UCSD-AML1 (cell line): ENCODE data around the gene CDC6.

Experiments used
- DNase-seq: peaks from one replicate; lab custom pipeline; 2025; ENCODE audit not compliant: unreplicated experiment; lab: John Stamatoyannopoulos, UW

The CDC6 gene

DNA sequence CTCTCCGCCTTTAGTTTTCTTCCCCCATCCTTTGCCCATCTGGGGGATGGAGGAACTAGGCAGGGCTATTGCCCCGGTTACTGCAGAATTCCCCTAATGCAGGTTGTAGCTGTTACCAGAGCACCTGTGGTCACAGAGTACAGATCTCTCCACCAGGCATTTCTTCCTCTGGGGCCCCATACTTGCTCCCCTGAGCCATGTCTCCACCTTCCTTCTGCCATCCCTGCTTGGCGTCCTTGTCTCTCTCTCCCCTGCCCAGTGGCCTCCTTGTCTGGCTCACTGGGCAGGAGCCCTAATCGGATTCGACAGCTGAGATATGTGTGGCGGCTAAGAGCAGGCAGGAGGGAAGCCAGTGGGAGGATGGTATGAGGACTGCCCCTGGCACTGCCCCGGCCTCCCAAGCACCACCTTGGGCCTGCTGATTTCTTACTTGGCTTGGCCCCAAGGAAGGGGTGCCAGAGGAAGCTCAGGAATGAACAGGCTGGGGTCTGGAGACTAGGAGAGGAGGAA is 23.3 kb downstream of the CDC6 start:
- no peak for DNase-seq

GRCh38 chr17:40311575-40311974 is 23.9 kb downstream of the CDC6 start:
- DNase-seq: no peak

DNA sequence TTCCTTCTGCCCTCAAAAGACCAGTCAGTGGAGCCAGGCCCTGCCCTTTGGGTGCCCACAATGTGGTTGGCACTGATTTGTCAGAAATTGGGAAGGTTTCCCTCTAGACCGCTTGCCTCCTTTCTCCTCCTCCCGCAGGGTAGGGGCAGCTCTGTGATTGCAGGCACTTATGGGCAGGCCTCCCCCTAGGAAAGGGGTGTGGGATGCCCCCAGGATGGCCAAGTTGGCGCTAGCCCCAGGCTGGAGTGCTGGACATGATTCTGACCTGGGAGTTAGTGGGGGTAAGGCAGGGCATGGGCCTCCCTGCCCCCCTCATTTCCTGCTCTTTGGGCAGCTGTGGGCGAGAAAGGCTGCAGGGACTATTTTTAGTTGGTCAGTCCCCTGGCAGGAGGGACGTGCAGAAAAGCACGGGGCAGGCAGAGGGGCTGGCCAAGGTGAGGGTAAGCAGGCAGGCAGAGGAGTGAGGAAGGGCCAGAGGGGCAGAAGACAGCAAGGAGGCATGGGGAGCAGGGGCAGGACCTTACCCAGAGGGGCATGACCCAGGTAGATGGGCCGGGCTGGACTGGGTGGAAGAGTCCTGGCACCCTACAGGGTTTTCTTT is 24.6 kb downstream of the CDC6 start:
- DNase-seq: no peak

DNA sequence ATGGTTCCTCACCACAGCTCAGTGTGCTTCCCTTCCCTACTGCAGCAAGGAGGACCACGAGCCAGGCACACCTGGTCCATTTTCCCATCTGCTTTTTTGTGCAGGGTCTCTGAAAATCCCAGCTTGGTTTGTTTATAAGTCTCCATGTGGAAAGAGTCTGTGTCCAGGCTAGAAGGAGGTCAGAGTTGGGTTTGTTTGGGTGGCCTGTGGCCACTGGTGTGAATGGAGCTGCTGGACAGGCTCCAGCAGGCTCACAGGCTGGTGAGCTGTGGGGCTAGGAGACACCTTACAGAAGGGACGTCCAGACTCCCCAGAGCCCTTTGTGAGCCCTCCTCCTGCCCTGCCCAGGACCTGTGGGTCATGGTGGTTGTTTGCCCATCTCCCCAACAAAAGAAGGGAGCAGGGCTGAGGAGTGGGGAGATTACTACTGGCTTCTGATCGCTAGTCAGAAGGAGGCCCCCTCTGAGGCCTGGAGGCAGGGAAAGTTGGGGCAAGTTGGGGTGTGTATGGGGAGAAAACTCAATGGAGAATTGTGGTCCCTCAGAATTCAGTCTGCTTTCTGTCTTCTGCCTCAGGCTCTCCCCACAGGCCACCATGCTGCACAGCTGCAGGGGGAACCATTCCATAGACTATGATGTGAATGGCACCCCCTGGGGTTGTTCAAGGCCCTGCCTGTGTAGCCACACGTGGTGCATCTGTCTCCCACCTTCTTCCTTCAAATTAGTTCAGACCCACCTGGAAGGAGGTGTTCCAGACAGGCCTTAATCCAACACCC is 25.4 kb downstream of the CDC6 start:
- DNase-seq: no peak

DNA sequence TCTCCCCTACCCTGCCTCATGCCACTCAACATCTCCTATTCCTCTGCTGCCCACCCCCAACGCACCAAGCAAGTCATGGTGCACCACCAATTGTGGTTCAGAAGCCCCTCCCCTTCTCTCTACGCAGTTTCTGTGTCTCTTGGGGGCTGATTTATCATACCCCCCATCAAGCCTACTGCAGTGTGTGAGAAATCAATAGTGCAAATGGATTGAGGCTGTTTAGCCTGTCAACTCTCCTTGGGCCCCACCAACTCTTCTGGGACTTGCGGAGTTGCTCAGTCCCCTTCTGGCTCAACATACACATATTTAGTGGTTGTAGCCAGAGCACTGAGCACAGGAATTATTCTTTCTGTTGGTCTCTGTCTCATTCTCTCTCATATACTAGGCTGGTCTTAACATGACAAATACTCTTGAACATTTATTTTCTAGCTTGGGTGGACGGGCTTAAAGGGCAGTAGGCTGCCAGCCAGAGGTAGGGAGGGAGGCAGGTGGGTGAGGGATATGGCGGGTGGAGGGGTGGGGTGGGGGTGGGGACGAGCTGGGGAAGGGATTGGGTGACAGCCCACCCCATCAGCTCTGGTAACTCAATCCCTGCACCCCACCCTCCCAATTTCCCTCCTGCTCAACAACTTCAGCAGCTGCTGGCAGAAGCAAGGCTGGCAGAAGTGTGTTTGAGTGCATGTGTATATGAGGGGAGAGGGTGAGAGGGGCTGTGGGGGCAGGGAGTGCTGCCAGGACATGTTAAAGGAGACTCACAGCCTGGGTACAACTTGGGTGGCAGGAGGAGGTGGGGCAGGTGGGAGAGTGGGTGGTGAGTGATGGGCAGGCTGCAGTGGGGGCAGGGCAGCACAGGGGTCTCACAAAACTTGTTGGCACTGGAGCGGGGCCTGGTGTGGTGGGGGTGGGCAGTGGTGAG is 26.2 kb downstream of the CDC6 start:
- DNase-seq: no peak

GRCh38 chr17:40314584-40314956 is 26.9 kb downstream of the CDC6 start:
- peak; percentile 59 for DNase-seq

GRCh38 chr17:40315206-40315605 is 27.5 kb downstream of the CDC6 start:
- DNase-seq: no peak

DNA sequence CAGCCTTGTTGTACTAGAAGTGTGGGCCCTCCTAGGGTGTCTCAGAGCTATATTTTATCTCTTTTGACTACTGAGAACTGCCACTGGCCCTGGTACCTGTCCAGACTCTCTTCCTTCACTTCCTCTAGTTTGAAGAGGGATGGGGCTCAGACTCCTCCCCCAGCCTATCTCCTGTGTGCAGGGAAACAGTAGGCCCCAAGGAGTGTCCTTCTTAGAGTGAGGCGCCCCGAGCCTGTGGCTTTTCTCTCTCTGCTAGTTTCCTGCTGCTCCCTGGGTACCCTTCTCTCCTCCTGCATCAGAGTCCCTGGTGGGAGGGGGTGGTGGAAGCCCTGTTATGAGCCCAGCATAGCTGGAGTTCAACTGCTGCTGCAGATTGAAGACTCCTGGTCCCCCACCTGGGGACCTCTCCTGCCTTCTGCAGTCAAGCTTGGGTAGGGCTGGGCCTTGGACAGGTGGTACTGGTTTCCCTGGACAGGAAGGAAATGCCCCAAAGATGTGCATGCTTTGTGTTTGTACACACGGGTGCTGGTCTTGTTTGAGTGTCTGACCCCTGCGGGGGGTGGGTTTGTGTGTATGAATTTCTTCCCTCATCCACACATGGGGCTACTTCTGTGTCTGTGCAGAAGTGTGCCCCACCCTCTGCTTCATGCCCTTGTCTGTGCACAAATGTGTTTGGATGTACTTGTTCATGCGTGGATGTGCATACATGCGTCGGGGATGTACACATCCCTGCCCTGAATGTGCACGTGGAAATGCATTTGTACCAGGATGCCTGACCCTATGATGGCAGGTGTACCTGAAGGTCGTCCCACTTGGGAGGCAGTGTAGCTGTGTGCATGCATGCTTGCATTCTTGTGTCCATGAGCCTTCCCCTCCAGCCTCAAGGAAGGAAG is 28.2 kb downstream of the CDC6 start:
- DNase-seq: peak; percentile 42

DNA sequence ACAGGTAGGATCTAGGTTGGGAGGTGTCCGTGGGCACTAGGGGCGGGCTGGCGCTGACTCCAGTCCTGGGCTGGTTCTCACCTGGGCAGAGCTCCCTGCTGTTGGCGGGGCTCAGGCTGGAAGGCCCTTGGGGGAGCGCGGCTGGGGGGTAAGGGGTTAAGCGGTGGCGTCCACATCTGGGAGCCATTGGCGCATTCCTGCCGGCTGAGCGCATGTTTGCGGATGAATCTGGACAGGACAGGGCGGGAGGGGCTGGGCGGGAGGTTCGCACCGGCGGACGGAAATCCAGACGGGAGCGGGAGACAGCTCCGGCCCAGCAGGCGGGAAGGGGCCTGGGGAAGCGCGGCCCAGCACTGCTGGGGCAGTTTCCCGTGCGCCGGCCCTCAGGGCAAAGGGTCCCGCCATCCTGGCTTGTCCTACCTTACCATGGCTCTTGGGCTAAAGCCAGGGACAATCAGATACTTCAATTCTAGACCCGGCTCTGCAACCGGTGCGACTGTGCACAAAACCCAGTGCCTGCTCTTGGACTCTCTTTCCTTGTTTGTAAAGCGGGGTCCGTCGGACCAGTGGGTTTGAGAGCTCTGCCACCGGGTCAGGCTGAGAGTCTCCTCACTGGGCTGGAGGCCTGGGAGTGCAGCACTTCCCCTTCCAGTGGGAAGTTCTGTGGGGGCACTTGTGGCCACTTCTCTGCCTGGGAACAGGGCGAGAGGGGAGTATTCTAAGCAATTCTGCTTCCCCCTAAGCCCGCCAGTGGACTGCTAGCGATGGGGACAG is 29.1 kb downstream of the CDC6 start:
- no peak for DNase-seq

DNA sequence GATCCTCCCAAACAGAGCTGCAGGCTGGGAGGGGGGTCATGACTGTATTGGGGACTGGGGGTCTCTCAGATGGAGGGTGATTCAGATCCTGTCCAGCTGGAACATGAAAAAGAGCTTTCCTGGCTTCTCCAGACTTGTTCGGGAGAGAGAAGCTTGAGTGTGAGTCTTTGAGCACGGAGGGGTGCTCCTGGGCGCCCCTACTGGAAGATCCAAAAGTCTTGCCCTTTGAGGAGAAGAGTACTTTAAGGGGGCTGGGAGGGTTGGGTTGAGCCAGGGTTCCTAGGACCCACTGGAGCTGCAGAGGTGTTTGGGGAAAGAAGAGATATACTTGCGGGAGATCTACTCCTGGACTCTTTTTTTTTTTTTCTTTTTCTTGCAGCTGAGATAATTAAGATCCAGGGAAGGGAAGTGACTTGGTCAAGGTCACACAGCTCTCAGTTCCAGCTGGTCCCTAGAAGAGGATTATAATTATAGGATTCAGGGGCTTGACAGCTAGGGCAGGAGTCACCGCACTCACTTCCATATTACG is 29.7 kb downstream of the CDC6 start:
- DNase-seq: peak; percentile 56

DNA sequence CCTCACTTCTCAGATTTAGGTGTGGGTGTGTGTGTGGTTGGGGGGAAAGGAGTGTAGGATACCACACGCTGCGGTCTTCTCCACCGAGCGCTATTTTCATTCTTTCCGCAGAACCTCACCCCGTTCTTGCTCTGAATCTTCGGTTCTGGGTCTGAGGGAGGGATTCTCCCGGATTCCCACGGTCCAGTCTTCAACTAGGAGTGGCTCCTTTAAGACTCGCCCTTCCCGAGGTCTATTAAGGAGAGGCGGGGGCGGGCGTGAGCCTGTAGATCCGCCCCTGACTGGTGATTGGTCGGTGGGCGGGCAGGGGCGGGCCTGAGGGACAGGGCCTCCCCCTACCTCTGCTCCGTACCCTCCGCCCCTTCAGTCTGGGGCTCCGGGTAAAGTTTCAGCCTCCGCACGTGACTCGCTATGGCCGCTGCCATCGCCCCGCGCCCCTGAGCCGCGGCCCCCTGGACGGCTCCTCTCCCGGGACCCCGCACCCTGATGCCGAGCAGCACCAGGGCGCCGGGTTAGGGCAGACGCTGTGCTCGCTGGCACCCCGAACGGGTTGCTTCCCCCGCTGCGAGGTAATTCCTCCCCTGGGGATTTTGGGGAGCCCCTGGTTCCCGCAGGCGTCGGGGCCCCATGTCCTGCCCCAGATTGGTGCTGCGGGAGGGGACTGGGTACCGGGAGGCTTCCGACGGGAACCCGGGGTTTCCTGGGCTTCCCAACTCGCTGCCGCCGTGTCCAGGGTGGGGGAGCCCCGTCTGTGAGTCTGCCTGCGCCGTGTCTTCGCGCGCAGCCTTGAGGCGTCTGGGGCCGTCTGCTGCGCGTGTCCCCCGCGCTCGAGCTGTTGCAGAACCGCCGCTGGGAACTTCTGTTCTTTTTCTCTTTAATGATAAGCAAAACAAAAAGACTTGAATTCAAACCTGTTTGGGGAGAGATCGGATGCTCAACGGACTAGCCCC is 30.5 kb downstream of the CDC6 start:
- DNase-seq: peak; percentile 93

GRCh38 chr17:40318830-40319391 is 31.2 kb downstream of the CDC6 start:
- DNase-seq: no peak

DNA sequence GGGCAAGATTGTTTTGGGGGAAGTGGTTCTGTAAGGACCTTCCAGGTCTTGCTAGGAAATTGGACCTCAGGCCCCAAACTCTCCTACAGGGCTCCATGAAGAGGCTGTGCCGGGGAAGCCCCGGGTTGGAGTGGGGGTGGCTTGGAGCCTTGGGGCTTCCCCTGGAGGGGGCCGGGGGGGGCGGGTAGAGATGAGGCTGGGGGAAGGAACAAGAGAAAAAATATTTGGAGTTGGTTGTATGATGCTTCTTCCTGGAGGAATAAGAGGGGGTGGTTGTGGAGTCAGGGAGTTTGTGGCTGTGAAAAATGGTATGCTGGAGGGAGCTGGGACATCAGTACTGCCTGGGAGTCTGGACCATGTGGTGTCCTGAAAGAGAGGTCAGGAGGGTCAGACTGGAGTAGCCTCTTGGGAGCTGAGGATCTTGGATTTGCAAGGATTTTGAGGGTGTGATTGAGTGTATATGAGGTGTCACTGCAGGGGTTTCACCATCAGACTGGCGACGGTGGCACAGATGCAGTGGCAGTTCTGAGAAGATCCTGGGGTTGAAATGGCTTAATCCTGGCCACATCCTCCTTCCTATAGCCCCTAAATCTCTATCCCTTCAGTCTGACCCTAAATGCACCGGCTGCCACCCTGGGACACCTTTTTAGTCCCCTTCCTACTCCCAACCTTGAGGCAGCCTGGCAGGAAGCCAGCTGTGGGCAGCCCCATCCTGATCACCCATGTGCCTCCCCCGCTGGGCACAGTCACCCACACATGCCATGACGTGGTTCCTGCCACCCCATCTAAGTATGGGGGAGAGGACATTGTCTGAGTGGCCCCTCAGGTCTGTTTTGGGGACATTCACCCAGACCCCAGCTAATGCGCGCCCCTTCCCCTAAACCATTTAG is 32.2 kb downstream of the CDC6 start:
- DNase-seq: peak; percentile 73

DNA sequence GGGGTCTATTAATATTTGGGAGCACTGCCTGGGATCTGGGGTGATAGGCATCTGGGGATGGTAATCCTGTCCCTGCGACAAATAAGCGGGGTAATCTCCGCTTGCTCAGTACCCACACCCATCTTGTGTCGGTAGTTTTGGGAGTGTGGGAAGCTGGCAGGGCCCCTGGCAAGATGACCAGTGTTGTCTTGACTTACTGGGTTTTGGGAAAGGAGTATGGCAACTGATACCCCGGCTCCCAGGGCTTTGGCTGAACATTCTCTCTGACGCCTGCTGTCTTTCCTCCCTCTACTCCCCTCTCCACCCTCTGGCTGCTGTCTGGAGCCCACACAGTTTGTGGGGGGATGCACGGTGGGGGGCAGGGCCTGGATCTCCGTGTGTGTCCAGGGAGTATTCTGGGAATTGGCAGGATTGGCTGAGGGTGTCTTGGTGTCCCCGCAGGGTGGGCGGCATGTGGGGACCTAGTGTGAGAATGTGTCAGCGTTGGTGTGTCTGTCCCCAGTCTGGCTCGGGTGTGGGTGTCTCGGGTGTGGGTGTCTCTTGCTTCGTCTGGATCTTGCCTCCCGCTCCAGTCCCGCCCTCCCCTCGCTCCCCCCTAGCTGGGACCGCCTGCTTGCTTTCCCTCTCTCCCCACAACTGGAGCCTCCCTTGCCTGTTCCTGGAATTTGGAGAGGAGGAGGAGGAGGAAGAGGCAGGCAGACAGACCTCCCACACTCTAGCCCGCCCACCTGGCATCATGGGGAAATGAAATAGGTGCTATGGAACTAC is 33.3 kb downstream of the CDC6 start:
- DNase-seq: no peak

- no peak for DNase-seq
These were observed 33.8 kb downstream of the CDC6 start for GRCh38 chr17:40321524-40321929.

GRCh38 chr17:40321961-40322357 is 34.3 kb downstream of the CDC6 start:
- no peak for DNase-seq
